Measurements from ENCODE around the gene SLC45A1. TPM values are rescaled to one million over a fixed set of nuclear protein-coding genes. Genes with fewer than 3 reads are reported as not detected.

SLC45A1 gene
- total and polyA plus RNA-seq, 9 of the 15 experiments (the other 6 are each of a cell fraction or from before 2014, with no cell fraction given), result not detected

DNA sequence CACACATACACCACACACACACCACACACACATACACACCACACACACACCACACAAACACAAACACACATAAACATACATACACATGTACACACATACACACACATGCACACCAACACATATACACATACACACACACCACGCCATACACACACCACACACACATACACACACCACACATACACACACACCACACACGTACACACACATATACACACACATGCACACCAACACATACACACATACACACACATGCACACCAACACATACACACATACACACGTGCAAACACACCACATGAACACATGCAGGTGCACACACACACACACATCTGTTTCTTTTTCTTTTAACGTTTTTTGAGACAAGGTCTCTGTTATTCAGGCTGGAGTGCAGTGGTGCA, 41.0 kb upstream of the SLC45A1 start:
- Histone ChIP-seq H3K27ac (ENCODE audit: extremely low read depth, low read depth, low read length) (no peak overlapping the region), H3K27me3 (ENCODE audit: control insufficient read depth in 2 of 2, insufficient read depth in 2 of 2, low read length in 2 of 2) (peaks cover 12 to 48% of the 10 kb centered on the region in 2 experiments), H3K4me2 (ENCODE audit: insufficient read depth, low read length) (no peak overlapping the region), H2AFZ (ENCODE audit: low read depth, low read length) (no peak overlapping the region), H4K20me1 (replicated peaks; ENCODE audit: control insufficient read depth, insufficient read depth, low read length) (no peaks in the 10 kb centered on the region; the same call in 1 of the 2 replicates), H3K9ac (ENCODE audit: insufficient read depth in 1 of 2, low read depth in 2 of 2, low read length in 2 of 2) (no peak overlapping the region), H3K4me1 (replicated peaks in 1 of 2; ENCODE audit: control insufficient read depth in 2 of 2, insufficient read depth in 2 of 2, low read length in 2 of 2) (peaks cover 0 to 4% of the 10 kb centered on the region in 2 experiments; a peak in 1 of 5 replicates), H3K36me3 (ENCODE audit: control insufficient read depth, insufficient read depth, low read length) (no peaks in the 10 kb centered on the region), H3K9me1 (ENCODE audit: control insufficient read depth, insufficient read depth, low read length) (no peaks in the 10 kb centered on the region), H3K9me3 (replicated peaks; ENCODE audit: control insufficient read depth, insufficient read depth, low read depth, low read length) (no peaks in the 10 kb centered on the region), H3K79me2 (ENCODE audit: control insufficient read depth, insufficient read depth, low read length) (no peaks in the 10 kb centered on the region), H3K4me3 (no peak overlapping the region)
- intact Hi-C loops (cut with micrococcal nuclease) (no loop called here), in situ Hi-C loops (cut with MboI) (no loop called here)
- FAIRE-seq, result peak; percentile 84
- POLR2A ChIA-PET, result no interaction called here
- DNase-seq (ENCODE audit: extremely low read depth in 1 of 4, low spot score in 3 of 4), result no peak
- no peak for ATAC-seq
- WGBS (ENCODE audit: insufficient coverage, low coverage, missing lambda C conversion rate), result 3% methylated on average over 4 of the region's 4 CpGs
- CTCF ChIA-PET (ENCODE audit: low intra/inter-chr PET ratio), result no interaction called here
- BruUV-seq (replicated peaks), result no TSS peak
- peak; percentile 67 for TF ChIP-seq ARHGAP35 (IDR thresholded peaks at IDR 0.05; ENCODE audit: partially characterized antibody)
- no peak for TF ChIP-seq XRCC5 (IDR thresholded peaks at IDR 0.05; ENCODE audit: low read depth, low read length)
- TF ChIP-seq HBP1 (CRISPR knock-in tag; IDR thresholded peaks at IDR 0.05), result peak; percentile 86; the same call in 1 of the 2 replicates
- TF ChIP-seq FOXA3 (CRISPR knock-in tag; conservative IDR thresholded peaks at IDR 0.05 in 1 of 2, IDR thresholded peaks at IDR 0.05 in 1 of 2), result no peak
- TF ChIP-seq GATAD2A (IDR thresholded peaks at IDR 0.05), result no peak
- 0 out of 2 replicates have a peak, but pooled peaks have one; percentile 84 for TF ChIP-seq LARP7 (IDR thresholded peaks at IDR 0.05)
- no peak for TF ChIP-seq CREBBP (IDR thresholded peaks at IDR 0.05; ENCODE audit: low read depth, low read length)
- TF ChIP-seq ATF3 (IDR thresholded peaks at IDR 0.05), result no peak
- TF ChIP-seq ATF3 (CRISPR knock-in tag; conservative IDR thresholded peaks at IDR 0.05), result no peak
- no peak for TF ChIP-seq TAF1 (IDR thresholded peaks at IDR 0.05; ENCODE audit: control insufficient read depth, extremely low read depth, insufficient read depth, low read length, severe bottlenecking)
- TF ChIP-seq ZSCAN32 (CRISPR knock-in tag; IDR thresholded peaks at IDR 0.05), result no peak
- no peak for TF ChIP-seq ZBTB43 (CRISPR knock-in tag; IDR thresholded peaks at IDR 0.05)
- no peak for TF ChIP-seq NBN (IDR thresholded peaks at IDR 0.05; ENCODE audit: low read depth)
- TF ChIP-seq SMARCA5 (IDR thresholded peaks at IDR 0.05), result peak; percentile 72; the same call in 1 of the 2 replicates
- 0 out of 2 replicates have a peak, but pooled peaks have one; percentile 35 for TF ChIP-seq BCOR (IDR thresholded peaks at IDR 0.05)
- TF ChIP-seq NKRF (IDR thresholded peaks at IDR 0.05; ENCODE audit: borderline replicate concordance), result 0 out of 2 replicates have a peak, but pooled peaks have one; percentile 36

Measured in K562 (cell line).